H1 (cell line): ENCODE data around the gene CPM.

Source experiments
- CEBPB ChIP-seq: IDR thresholded peaks from 2 replicates; pipeline ENCODE4 v1.6.1; 2012; ENCODE audit warnings: low read depth, low read length
- CHD2 ChIP-seq: IDR thresholded peaks from 2 replicates; pipeline ENCODE4 v1.6.1; 2012; ENCODE audit warnings: low read length, improper control_type of control experiment
- EP300 ChIP-seq, 2 experiments: IDR thresholded peaks; 1 replicate in 1 of 2; 2 replicates in 1 of 2; pipeline ENCODE4 v1.6.1; 2011 to 2012; ENCODE audit warnings: low read depth in 2 of 2, low read length in 2 of 2, mild to moderate bottlenecking in 2 of 2, borderline replicate concordance in 1 of 2, inconsistent platforms in 1 of 2, moderate library complexity in 1 of 2
- EZH2 ChIP-seq: fragments of 200-600 bp; sonication (generic); IDR thresholded peaks from 2 replicates; pipeline ENCODE4 v1.7.1; 2012; ENCODE audit warnings: low read depth, mild to moderate bottlenecking, moderate library complexity, low read length, inconsistent platforms; ENCODE audit not compliant: severe bottlenecking
- HDAC2 ChIP-seq, 2 experiments: fragments of 300-600 bp in 1 of 2; sonication (generic) in 1 of 2; IDR thresholded peaks; 2 replicates each; pipeline ENCODE4 v1.6.1; 2011 to 2012; ENCODE audit warnings: low read depth in 2 of 2, low read length in 2 of 2, mild to moderate bottlenecking in 2 of 2, moderate library complexity in 2 of 2, borderline replicate concordance in 1 of 2, inconsistent platforms in 1 of 2
- MAFK ChIP-seq: IDR thresholded peaks from 2 replicates; pipeline ENCODE4 v1.6.1; 2012; ENCODE audit warnings: low read depth, mild to moderate bottlenecking, improper control_type of control experiment, low read length

- no peak for TF ChIP-seq EP300 (IDR thresholded peaks at IDR 0.05; ENCODE audit: borderline replicate concordance in 1 of 2, low read depth in 2 of 2, low read length in 2 of 2)
- no peak for TF ChIP-seq CEBPB
- TF ChIP-seq EZH2 = no peak
- no peak for TF ChIP-seq CHD2
- TF ChIP-seq HDAC2 (IDR thresholded peaks at IDR 0.05; ENCODE audit: borderline replicate concordance in 1 of 2, low read depth in 2 of 2, low read length in 2 of 2) = no peak
- TF ChIP-seq MAFK = no peak
Measured at GRCh38 chr12:68958322-68958721, 25.4 kb upstream of the CPM start.
